GM18517 (cell line): Measurements from ENCODE around the gene TOP1.

ENCODE experiments used
- ATAC-seq: cut with Tn5 transposase; IDR thresholded peaks from one replicate; pipeline ENCODE4 v1.9.1; 2021; ENCODE audit warnings: mild to moderate bottlenecking, moderate library complexity; ENCODE audit not compliant: unreplicated experiment

The TOP1 gene

DNA sequence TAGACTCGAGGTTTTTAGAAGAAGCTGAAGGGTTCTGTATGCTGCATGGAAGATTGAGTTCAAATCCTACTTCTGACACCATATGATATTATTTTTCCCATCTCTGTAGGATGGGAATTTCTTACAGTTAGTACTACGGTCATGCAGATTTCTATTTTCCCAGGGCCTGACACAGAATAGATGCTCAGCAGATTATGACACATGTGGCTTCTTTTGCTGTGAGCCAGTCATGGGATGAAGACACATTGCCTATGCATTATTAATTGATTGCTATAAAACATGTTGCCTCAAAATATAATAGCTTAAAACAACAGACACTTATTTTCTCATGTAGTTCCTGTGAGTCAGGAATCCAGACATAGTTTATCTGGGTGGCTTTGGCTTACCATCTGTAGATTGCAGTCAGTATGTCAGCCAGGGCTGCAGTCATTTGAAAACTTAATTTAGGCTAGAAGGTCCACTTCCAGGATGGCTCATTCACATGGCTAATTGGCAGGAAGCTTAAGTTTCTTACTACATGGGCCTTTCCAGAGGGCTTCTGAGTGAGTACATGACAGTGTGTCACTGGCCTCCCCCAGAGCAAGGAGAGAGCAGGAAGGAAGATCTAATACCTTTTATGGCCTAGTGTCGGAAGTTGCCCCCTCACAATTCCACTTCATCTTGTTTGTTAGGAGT, 29.5 kb downstream of the TOP1 start:
- ATAC-seq, result no peak

DNA sequence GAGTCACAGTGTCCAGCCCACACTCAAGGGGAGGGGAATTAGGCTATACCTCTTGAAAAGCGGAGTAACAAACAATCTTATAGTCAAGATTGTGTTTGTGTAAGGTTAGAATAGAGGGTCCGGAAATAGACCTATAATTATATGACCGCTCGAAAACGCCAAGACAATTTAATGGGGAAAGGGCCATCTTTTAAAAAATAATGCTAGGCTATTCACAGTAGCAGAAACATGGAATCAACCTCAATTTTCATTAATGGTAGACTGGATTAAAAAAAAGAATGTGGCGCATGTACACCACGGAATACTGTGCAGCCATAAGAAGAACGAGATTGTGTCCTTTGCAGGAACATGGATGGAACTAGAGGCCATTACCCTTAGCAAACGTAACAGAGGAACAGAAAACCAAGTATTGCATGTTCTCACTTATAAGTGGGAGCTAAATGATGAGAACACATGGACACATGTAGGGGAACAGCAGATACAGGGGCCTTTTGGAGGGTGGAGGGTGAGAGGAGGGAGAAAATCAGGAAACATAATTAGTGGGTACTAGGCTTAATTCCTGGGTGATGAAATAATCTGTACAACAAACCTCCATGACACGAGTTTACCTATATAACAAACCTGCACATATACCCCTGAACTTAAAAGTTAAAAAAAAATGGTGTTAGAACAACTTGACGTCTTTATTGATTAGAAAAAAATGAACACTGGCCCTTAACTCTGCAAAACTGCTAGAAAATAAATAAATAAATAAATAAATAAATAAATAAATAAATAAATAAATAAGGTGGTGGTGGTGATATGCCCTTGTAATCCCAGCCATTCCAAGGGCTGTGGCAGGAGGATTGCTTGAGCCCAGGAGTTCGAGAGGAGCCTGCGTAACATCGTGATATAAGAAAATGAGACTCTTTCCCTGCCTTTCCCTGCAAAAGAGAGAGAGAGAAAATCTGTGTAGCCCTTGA, 30.3 kb downstream of the TOP1 start:
- ATAC-seq, result no peak

DNA sequence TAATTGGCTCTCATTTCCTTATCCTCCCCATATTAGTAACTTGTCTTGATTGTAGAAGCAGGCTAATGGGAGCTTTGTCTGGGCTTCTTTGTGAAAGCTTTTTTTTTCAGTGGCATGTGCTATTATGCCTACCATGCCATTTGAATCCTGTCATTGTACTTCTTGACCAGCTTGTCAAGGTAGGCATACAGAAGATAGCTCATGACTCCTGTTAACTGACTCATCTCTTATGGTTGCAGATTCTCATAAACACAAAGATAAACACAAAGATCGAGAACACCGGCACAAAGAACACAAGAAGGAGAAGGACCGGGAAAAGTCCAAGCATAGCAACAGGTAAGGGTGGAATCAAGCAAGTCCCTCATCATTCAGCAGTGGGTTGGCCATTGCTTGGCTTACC, 32.5 kb downstream of the TOP1 start:
- no peak for ATAC-seq

DNA sequence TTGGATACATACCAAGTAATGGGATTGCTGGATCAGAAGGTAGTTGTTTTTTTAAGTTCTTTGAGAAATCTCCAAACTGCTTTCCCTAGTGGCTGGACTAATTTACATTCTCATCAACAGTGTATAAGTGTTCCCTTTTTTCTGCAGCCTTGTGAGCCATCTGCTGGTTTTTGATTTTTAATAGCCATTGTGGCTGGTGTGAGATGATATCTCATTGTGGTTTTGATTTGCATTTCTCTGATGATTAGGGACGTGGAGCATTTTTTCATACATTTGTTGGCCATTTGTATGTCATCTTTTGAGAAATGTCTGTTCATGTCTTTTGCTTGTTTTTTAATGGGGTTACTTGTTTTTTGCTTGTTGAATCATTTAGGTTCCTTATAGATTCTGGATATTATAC, 34.8 kb downstream of the TOP1 start:
- ATAC-seq, result no peak

DNA sequence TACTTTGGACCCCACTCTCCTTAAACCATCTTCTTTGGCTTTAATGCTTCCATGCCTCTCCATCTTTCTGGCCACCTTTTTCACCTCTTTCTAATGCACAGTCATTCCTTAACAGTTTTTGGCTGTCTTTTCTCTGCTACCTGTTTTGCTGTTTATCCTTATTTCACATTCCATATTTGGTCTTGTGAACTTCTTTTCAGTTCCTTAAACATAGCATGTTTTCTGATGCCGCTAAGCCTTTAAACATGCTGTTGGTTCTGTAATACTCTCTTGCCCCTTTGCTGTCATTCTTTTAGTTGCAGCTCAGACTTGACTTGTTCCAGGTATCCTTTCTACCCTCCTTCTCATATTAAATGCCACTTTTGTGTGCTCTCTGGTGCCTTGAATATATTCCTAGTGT, 35.8 kb downstream of the TOP1 start:
- ATAC-seq, result peak; percentile 83

DNA sequence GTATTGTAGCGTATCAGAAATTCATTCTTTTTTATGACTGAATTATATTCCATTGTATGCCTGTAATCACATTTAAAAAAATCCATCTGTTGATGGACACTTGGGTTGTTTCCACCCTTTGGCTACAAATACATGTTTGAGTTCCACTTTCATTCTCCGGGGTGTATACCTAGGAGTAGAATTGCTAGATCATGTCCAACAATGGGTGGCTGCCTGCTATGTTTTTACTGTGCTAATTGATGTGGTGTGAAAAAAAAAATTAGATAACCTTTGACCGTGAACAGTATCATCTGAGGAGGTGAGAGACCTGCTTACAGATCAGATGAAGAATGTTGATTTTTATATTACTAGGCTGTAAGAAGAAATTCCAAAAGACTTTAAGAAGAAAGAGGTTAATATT, 37.1 kb downstream of the TOP1 start:
- ATAC-seq, result no peak

DNA sequence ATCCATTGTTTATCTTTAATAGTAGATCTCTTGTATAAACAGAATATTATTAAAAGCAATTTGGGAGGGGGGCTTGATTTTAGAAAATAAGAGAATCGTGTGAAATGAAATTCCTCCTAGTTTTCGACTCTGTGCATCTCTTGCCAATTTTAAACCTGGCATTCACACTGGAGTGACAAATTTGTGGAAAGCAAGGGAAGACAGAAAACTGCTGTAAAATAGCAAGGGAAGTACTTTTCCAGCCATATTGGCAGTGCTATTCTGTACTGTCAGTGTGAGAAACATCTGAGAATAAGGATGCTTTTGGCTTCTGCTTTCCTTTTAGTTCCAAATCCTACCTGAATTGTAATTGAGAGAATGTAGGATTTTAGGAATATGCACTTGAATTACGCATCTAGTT, 40.2 kb downstream of the TOP1 start:
- ATAC-seq, result no peak

DNA sequence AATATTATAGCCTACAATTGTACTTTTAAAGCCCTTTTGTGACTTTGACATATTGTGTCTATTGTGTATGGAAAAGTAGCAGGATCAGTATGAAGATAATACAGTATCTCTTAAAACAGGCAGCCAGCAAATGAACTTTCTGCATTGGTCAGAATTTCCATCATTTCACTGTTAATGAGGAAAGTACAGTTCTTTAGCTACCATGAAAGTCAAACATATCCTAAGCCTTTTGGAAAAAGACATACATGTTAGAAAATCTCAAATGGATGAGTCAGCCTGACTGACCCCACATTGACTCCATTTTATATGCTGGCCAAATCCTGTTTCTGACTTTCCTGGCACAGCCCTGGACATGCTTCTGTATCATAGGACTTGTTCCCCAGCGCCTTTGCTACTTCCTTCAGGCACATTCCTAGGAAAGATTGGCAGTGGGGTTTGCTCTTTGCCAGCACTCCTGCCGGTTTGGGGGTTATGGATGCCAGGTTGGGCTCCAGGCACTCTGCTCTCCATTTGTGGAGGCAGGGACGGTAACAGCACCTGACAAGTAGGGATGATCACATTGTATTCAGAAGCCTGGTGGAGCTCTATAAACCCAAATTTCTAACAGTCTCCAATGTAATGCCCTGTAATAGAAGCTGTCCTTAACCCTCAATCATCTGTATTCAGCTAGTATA, 43.7 kb downstream of the TOP1 start:
- no peak for ATAC-seq

DNA sequence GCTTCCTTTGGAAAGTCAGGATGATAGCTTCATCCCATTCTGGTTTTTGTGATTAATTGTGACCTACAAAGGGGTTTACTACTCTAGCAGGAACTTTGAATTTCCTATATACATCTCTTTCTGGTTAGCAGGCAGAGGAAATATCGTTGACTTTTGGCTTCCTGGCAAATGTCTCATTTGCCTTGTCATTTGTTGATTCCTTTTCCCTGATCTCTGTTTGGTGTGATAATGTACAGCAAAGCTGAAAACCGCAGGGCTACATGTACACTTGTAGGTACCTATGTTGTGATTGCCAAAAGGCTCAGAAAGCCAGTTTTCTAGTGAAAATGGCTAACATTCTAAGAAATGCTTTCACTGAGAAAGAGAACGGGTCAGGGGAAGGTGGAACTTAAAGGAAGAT, 44.3 kb downstream of the TOP1 start:
- ATAC-seq, result no peak

DNA sequence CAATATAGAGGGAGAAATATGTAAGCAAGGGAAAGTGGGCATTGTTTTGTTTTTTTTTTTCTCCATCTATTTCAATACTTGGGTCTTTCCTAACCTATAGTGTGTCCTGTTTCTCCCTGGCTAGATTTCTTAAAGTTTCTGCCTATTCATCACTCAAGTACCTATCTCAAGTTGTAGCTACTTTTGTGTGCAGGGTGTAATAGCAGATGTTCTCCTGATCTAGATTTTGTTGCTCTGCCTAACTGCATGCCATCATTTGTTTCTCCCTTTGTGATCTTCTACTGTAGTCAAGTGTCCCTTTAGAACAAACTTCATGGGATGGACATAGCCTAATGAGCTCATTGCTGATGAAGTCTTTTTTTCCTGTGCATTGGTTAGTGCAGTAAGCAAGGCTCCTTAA, 45.8 kb downstream of the TOP1 start:
- no peak for ATAC-seq

DNA sequence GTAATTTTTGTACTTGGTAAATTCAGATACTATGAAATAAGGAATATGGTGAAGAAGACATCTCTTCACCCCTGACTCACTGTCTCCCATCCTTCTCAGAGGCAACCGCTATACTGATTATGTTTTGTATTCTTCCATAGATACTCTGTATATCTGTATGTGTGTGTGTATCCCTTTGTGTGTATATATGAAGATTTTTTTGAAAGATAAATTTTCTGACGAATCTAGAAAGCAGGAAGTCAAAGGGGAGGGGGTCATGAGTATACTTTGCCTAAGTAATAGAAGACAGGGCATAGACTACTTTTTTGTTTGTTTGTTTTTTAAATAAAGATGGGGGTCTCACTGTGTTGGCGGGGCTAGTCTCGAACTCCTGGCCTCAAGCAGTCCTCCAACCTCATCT, 48.2 kb downstream of the TOP1 start:
- ATAC-seq, result no peak

DNA sequence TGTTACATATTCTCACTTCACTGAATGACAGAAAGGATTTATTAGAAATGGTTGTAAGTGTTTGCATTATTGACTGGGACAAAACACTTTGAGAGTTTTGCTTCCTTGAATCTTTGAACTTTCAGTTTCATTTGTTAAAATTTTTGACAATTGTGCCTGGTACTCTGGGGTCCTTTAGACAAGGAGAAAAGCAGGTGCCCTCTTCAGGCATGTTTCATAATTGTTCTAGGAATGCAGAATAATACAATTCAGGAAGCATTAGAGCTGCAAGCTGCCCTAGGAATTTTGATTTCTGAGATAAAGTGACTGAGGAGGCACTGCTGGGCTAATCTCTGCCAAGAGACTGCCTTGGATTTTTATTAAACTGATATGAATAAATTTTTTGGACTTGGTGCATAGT, 49.7 kb downstream of the TOP1 start:
- no peak for ATAC-seq

DNA sequence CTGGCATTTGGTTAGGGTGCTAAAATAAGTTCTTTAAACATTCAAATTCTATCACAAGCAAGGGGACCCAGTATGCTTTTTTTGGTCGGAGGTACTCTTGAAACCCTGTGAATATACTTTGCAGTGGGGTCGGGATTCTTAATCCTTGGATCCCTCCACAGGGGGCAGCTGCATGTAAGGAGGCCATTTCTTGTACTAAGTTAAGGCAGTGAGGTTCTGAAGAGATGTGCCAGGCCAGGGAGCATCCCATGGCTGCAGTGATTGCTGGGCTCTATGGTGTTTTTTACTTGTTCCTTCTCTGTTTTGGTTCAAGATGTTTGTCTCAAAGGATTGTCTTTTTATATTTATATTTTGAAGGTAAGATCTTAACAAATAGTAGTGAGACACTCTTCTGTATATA, 50.4 kb downstream of the TOP1 start:
- ATAC-seq, result no peak

DNA sequence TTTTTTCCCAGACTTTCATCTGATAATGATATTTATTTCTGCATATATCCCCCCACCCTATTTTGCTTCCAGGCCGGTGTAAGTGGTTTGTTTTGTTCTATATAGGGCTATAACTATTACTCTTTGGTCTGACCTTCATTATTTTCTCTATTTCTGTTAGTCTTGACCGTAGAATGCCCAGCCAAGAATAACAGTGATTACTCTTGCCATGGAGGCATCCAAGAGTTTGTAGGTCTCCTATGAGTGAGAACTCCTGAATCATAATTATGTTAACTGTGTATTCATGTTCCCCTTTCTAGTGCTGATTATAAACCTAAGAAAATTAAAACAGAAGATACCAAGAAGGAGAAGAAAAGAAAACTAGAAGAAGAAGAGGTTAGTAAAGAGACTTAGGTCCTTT, 52.2 kb downstream of the TOP1 start:
- no peak for ATAC-seq

DNA sequence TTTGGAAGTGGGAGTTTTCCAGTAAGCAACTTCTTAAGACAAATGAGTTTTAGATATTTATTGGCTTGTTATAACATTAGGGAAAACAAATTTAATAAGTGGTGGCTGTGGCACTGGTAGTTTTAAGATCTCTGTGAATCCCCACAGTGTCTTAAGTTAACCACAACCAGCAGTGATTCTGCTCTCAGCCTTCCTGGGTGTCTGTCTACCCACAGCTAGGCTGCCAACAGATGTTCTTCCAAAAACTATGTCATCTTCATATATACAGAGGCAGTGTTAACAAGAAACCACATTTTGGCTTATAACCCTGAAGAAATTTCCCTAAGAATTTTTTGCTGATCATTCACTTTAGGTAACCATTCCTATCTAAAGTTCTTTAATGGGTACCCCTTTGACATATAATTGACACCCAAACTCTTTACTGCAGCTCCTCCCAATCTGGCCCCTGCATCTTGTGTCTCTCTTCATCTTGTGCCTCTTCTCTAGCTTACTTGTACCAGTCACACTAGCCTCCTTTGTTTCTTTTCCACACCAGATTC, 52.7 kb downstream of the TOP1 start:
- ATAC-seq, result no peak

DNA sequence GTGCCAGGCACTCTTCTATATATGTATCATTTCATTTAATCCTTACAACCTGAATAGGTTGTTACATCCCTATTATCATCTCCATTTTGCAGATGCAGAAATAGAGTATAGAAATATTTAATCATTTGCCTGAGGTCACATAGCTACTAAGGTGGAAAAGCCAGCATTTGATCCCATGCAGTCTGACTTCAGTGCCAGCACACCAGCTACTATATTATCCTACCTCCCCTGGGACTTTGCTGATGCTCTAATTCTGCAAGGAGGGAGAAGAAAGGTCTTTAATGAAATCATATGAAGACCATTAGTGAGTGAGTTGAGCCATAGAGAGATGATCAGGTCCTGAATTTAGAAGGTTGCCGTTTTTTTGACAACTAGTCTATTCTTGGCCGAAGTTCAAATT, 53.7 kb downstream of the TOP1 start:
- ATAC-seq, result no peak

DNA sequence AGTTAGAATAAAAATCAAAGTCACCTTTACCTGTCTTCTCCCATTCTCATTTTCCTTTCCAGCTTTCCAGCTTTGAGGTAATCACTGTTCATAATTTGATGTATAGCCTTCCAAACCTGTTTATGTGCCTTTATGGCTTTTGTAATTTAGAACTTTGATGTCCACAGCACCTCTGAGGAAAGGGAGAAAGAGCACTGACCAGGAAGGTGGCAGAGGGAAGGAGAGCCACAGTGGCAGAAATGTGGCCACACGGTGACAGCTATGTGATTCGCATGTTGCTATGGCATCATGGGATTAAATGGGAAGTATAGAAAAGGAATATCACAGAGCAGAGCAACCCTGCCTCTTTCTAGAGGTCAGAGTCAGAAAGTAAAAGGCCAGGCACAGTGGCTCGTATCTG, 57.0 kb downstream of the TOP1 start:
- no peak for ATAC-seq

DNA sequence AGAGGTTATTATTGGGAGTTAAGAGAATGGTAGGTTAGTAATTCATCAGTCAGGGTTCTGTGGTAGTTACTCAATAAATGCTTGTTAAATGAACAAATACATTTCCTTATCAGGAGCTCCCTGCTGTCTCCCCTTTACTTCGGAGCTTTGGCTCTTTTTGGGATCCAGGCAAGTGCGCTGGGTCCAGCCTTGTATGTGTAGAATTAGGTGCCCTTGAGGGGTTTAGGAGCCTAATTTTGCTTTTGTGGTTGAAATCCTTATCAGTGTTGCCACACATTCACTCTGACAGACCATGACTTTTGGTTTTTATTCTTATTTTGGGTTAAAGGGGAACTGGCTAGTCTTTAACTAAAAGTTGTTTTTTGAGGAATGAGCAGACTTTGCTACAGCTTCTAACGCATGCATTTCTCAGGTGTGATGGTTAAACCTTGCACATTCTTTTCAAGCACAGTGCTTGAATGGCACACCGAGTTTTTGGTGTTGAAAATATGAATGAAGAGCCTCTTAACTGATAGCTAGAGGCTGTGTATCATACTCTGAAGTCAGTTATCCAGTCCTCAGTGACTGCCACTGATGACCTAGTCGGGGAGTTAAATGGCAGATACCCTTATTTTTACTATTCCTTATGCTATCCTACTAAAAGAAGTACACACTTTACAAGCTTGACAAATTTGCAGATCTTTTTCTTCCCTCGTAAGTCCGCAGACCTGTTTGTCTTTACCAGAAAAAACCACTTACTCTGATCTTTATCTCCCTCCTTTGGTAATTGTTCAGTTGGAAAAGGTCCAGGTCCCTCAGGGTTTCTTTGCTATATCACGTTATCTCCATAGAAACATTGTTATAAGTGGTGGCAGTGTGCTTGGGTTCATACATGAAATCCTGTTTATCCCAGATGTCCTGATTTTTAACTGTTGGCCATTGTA, 58.0 kb downstream of the TOP1 start:
- ATAC-seq, result no peak

DNA sequence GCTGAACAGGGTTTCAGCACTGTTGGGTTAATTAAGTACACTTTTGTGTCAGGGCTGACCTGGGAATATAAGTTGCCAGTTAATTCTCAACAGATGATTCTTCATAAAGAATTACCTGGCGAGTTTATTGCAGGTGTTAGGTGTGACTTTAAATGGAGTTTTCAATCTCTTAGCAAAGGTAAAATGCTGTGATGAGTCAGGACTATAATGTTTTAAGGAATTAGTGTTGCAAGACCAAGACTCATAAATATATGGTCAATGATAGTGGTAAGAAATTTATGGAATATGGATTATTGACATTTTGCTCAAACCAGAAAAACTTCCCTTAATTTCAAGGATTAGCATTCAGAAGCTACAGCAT, 58.7 kb downstream of the TOP1 start:
- no peak for ATAC-seq

DNA sequence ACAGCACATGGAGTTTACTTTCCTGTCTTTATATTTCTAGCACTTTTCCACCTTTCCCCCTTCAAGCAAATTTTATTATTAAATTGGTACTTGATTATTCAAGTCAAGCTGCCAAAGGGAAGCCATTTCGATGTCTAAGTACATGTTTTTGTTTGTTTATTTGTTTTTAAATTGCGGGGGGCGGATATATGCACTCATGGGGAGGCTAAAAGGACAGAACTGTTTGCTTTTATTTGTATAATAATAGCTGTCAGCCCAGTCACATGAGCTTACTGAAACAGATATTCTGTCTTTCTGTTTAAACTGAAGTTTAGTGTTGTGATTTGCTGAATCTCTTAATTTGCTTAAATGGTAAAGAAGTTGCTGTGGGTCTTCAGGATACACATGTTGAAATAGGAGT, 59.2 kb downstream of the TOP1 start:
- no peak for ATAC-seq

DNA sequence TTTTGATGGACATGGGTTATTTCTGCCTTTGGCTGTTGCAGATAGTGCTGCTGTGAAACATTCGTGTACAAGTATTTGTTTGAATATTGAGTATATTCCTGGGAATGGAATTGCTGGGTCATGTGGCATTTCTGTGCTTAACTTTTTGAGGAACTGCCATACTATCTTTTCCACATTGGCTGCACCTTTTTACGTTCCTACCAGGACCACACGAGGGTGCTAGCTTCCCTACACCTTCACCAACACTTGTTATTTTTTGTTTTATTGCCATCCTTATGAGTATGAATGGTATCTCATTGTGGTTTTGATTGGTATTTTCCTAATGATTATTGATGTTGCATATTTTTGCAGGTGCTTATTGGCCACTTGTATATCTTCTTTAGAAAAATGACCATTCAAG, 60.9 kb downstream of the TOP1 start:
- ATAC-seq, result no peak
